Ovary (tissue), 3 donors: Measurements from ENCODE around the gene KBTBD4.

Source experiments
- EP300 ChIP-seq: sonication (generic); formaldehyde crosslinking; IDR thresholded peaks from one replicate; pipeline ENCODE4 v1.6.1; 2017; ENCODE audit warnings: antibody characterized with exemption
- POLR2A ChIP-seq: fragments of 450-650 bp; IDR thresholded peaks from one replicate; pipeline ENCODE4 v1.6.1; 2017; ENCODE audit warnings: antibody characterized with exemption, mild to moderate bottlenecking, moderate library complexity
- TF ChIP-seq, protein P1 (sequence below), 3 donors: fragments of 450-650 bp in 2 of 3; fragments of 200-600 bp in 1 of 3; IDR thresholded peaks; one replicate each; pipeline versions ENCODE4 v1.5.1 to v1.8.0; 2016 to 2022; ENCODE audit warnings: antibody characterized with exemption in 3 of 3, mild to moderate bottlenecking in 1 of 3
- donor health status: DM: no; HTN: no; CAD: no.

DNA sequence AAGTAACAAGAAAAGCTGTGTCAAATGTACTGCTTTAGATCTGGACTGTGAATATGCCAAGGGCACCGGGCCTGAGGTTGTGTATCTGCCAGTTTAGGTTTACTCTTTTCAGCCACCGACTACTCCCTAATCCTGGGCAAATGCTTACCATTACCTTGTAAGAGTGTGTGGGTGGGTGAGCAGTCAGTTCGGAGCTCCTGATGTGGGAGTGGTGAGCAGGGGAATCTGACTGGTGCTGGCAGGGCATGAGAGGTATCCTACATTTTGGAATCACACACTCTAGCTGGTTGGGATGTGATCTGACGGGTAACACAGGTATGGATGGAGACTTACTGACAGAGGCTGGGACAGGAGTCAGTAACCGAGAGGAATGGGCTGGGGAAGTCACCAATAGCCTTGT is 5.1 kb upstream of the KBTBD4 start:
- TF ChIP-seq POLR2A: no peak
- TF ChIP-seq, protein P1, sequence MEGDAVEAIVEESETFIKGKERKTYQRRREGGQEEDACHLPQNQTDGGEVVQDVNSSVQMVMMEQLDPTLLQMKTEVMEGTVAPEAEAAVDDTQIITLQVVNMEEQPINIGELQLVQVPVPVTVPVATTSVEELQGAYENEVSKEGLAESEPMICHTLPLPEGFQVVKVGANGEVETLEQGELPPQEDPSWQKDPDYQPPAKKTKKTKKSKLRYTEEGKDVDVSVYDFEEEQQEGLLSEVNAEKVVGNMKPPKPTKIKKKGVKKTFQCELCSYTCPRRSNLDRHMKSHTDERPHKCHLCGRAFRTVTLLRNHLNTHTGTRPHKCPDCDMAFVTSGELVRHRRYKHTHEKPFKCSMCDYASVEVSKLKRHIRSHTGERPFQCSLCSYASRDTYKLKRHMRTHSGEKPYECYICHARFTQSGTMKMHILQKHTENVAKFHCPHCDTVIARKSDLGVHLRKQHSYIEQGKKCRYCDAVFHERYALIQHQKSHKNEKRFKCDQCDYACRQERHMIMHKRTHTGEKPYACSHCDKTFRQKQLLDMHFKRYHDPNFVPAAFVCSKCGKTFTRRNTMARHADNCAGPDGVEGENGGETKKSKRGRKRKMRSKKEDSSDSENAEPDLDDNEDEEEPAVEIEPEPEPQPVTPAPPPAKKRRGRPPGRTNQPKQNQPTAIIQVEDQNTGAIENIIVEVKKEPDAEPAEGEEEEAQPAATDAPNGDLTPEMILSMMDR (IDR thresholded peaks at IDR 0.05): no peak
- TF ChIP-seq EP300: no peak
